IMR-90 (cell line): ENCODE data around the gene COX8A. TPM values are rescaled to one million over a fixed set of nuclear protein-coding genes. Genes with fewer than 3 reads are reported as not detected.

ENCODE experiments used
- ATAC-seq: fragments of 200-7000 bp; cut with Tn5 transposase; 2 replicates; pipeline ENCODE4 v1.9.1; 2020; ENCODE audit warnings: low read depth, mild to moderate bottlenecking, moderate library complexity
- BruUV-seq: library from RNA; stranded (reverse); fragments of 400-500 nt; replicated peaks from 2 replicates; lab custom pipeline; 2021; lab: Mats Ljungman, UMichigan
- CTCF ChIA-PET: fragments of 300-600 bp; formaldehyde crosslinking; extraction: SDS; loops from one replicate; lab custom pipeline; 2021; ENCODE audit warnings: antibody characterized with exemption; lab: Yijun Ruan, JAX
- POLR2A ChIA-PET: fragments of 300-600 bp; sonication (Branson Sonifier 250); formaldehyde crosslinking; loops from one replicate; lab custom pipeline; 2022; ENCODE audit warnings: antibody characterized with exemption; ENCODE audit not compliant: unreplicated experiment; lab: Charles Lee
- DNase-seq: peaks from one replicate; pipeline ENCODE4 v3.0.0; 2013
- H2AFZ ChIP-seq: replicated peaks from 2 replicates; pipeline ENCODE3; 2013; ENCODE audit warnings: low read length, mild to moderate bottlenecking; ENCODE audit not compliant: poor library complexity
- H2AK5ac ChIP-seq: 2 replicates; pipeline ENCODE4 v1.6.1; 2013; ENCODE audit warnings: low read depth, low read length, inconsistent platforms
- H2AK9ac ChIP-seq: replicated peaks from 2 replicates; pipeline ENCODE3; 2013; ENCODE audit warnings: mild to moderate bottlenecking, low read depth, low read length, moderate library complexity; ENCODE audit not compliant: poor library complexity
- H2BK120ac ChIP-seq: 2 replicates; pipeline ENCODE4 v1.6.1; 2013; ENCODE audit warnings: low read depth, low read length, inconsistent platforms
- H2BK15ac ChIP-seq: 3 replicates; pipeline ENCODE4 v1.6.1; 2013; ENCODE audit warnings: low read depth, low read length, inconsistent platforms
- H2BK20ac ChIP-seq: 2 replicates; pipeline ENCODE4 v1.6.1; 2013; ENCODE audit warnings: low read depth, mild to moderate bottlenecking, inconsistent platforms, low read length, moderate library complexity
- H2BK5ac ChIP-seq: 2 replicates; pipeline ENCODE4 v1.6.1; 2013; ENCODE audit warnings: mild to moderate bottlenecking, low read depth, low read length, inconsistent platforms; ENCODE audit not compliant: poor library complexity, severe bottlenecking
- H3K14ac ChIP-seq: replicated peaks from 2 replicates; pipeline ENCODE4 v1.6.1; 2013; ENCODE audit warnings: low read depth, low read length, inconsistent platforms
- H3K18ac ChIP-seq: 2 replicates; pipeline ENCODE4 v1.6.1; 2013; ENCODE audit warnings: low read depth, low read length, control low read depth
- H3K23ac ChIP-seq: 2 replicates; pipeline ENCODE4 v1.6.1; 2013; ENCODE audit warnings: low read depth, low read length, inconsistent platforms
- H3K27ac ChIP-seq: 2 replicates; pipeline ENCODE4 v1.5.1; 2013; ENCODE audit warnings: mild to moderate bottlenecking, control low read depth, low read length; ENCODE audit not compliant: insufficient read depth
- H3K27me3 ChIP-seq: 2 replicates; pipeline ENCODE4 v1.6.1; 2013; ENCODE audit warnings: low read length; ENCODE audit not compliant: control insufficient read depth, insufficient read depth
- H3K36me3 ChIP-seq: 2 replicates; pipeline ENCODE4 v1.6.1; 2013; ENCODE audit warnings: low read length, mixed read lengths; ENCODE audit not compliant: control insufficient read depth, insufficient read depth
- H3K4ac ChIP-seq: 2 replicates; pipeline ENCODE4 v1.6.1; 2013; ENCODE audit warnings: low read depth, low read length, inconsistent platforms
- H3K4me1 ChIP-seq: 2 replicates; pipeline ENCODE4 v1.6.1; 2013; ENCODE audit warnings: low read length, mixed read lengths; ENCODE audit not compliant: control insufficient read depth, insufficient read depth
- H3K4me2 ChIP-seq: 2 replicates; pipeline ENCODE4 v1.6.1; 2013; ENCODE audit warnings: low read depth, mild to moderate bottlenecking, control low read depth, low read length, moderate library complexity
- H3K4me3 ChIP-seq: 2 replicates; pipeline ENCODE4 v1.5.1; 2013; ENCODE audit warnings: low read depth, mild to moderate bottlenecking, control low read depth, low read length, moderate library complexity; ENCODE audit not compliant: insufficient read depth
- H3K56ac ChIP-seq: 2 replicates; pipeline ENCODE4 v1.6.1; 2013; ENCODE audit warnings: low read length, inconsistent platforms; ENCODE audit not compliant: insufficient read depth; ENCODE audit errors: extremely low read depth
- H3K79me1 ChIP-seq, 2 experiments: 2 replicates each; pipeline ENCODE4 v1.6.1; 2013; ENCODE audit warnings: low read length in 2 of 2, inconsistent platforms in 1 of 2, low read depth in 1 of 2
- H3K9ac ChIP-seq: 2 replicates; pipeline ENCODE4 v1.6.1; 2013; ENCODE audit warnings: low read depth, low read length, control low read depth
- H3K9me1 ChIP-seq: 2 replicates; pipeline ENCODE4 v1.6.1; 2013; ENCODE audit warnings: low read length, inconsistent platforms; ENCODE audit not compliant: insufficient read depth
- H3K9me3 ChIP-seq: 2 replicates; pipeline ENCODE4 v1.6.1; 2013; ENCODE audit warnings: low read length; ENCODE audit not compliant: control insufficient read depth, insufficient read depth
- H4K20me1 ChIP-seq: 2 replicates; pipeline ENCODE4 v1.6.1; 2013; ENCODE audit warnings: low read length, inconsistent platforms; ENCODE audit not compliant: insufficient read depth
- H4K5ac ChIP-seq: 2 replicates; pipeline ENCODE4 v1.6.1; 2013; ENCODE audit warnings: mild to moderate bottlenecking, low read depth, low read length, control low read depth
- H4K8ac ChIP-seq, 2 experiments: 2 replicates each; pipeline ENCODE4 v1.6.1; 2013; ENCODE audit warnings: low read depth in 2 of 2, low read length in 2 of 2, control low read depth in 1 of 2, inconsistent platforms in 1 of 2
- H4K91ac ChIP-seq: 2 replicates; pipeline ENCODE4 v1.6.1; 2013; ENCODE audit warnings: low read depth, low read length, inconsistent platforms; ENCODE audit not compliant: insufficient read depth
- BHLHE40 ChIP-seq: fragments of 150-350 bp; IDR thresholded peaks from 2 replicates; pipeline ENCODE4 v1.6.1; 2016; ENCODE audit warnings: mild to moderate bottlenecking, low read depth, low read length
- CTCF ChIP-seq: conservative IDR thresholded peaks from 2 replicates; pipeline ENCODE4 v1.5.1; 2012; ENCODE audit warnings: mild to moderate bottlenecking, low read depth, low read length, improper control_type of control experiment
- ELK1 ChIP-seq: fragments of 150-350 bp; IDR thresholded peaks from 2 replicates; pipeline ENCODE4 v1.6.1; 2016; ENCODE audit warnings: low read depth, mild to moderate bottlenecking, low read length, moderate library complexity, borderline replicate concordance
- FOS ChIP-seq: fragments of 150-350 bp; IDR thresholded peaks from 2 replicates; pipeline ENCODE4 v1.6.1; 2016; ENCODE audit warnings: low read depth, low read length
- MAZ ChIP-seq: IDR thresholded peaks from 2 replicates; pipeline ENCODE4 v1.6.1; 2012; ENCODE audit warnings: low read depth, mild to moderate bottlenecking, low read length, improper control_type of control experiment, moderate library complexity, borderline replicate concordance
- RCOR1 ChIP-seq: IDR thresholded peaks from 2 replicates; pipeline ENCODE4 v1.6.1; 2012; ENCODE audit warnings: mild to moderate bottlenecking, low read length, improper control_type of control experiment; ENCODE audit not compliant: insufficient replicate concordance
- SMC3 ChIP-seq: fragments of 150-350 bp; IDR thresholded peaks from 2 replicates; pipeline ENCODE4 v1.6.1; 2016; ENCODE audit warnings: low read depth, mild to moderate bottlenecking, antibody characterized with exemption, low read length, moderate library complexity
- WGBS, 2 experiments: methylation state at CpG; one replicate each; pipeline versions ENCODE4 v1.1.5 to v1.1.7; 2013; ENCODE audit warnings: missing lambda C conversion rate in 2 of 2; ENCODE audit not compliant: insufficient read length in 1 of 2; ENCODE audit errors: extremely low coverage in 2 of 2; 5-methylcytosine and 5-hydroxymethylcytosine counted together
- dilution Hi-C: fragments of 300-500 bp; cut with HindIII; formaldehyde crosslinking; loops from one replicate; pipeline ENCODE4 v1.14.3; 2018; ENCODE audit warnings: low sequenced_read_pairs; ENCODE audit not compliant: unreplicated experiment
- in situ Hi-C: fragments of 300-500 bp; cut with MboI; formaldehyde crosslinking; loops from 3 replicates; pipeline ENCODE4 v1.14.3; 2019; ENCODE audit warnings: low sequenced_read_pairs, inconsistent platforms, mixed read lengths
- intact Hi-C: fragments of 100-400 bp; cut with micrococcal nuclease; formaldehyde crosslinking; loops from 2 replicates; pipeline ENCODE4 v1.10.0; 2022
- polyA plus RNA-seq, 3 experiments: library from polyadenylated mRNA; depleted of rRNA; stranded (reverse); fragments of >200 nt; gene quantifications; 2 replicates each; pipeline ENCODE4 v1.2.3, GENCODE V29; 2012; ENCODE audit warnings: low replicate concordance in 1 of 3
- total RNA-seq: library from RNA; depleted of rRNA; stranded (reverse); fragments of >200 nt; gene quantifications from 2 replicates; pipeline ENCODE4 v1.2.3, GENCODE V29; 2012

The COX8A gene
- total and polyA plus RNA-seq, 2 of the 4 experiments (the other 2 are of a cell fraction) = 250 to 598 TPM

- Histone ChIP-seq H4K8ac (no peak overlapping the region), H3K27ac (no peak overlapping the region), H2AK5ac (no peak overlapping the region), H3K18ac (no peak overlapping the region), H4K91ac (no peak overlapping the region), H3K36me3 (peaks cover 7% of the 10 kb centered on the region), H4K5ac (no peak overlapping the region), H3K4me3 (no peak overlapping the region), H3K4me1 (peaks cover 6% of the 10 kb centered on the region; the same call in 1 of the 2 replicates), H3K14ac (no peak overlapping the region), H2BK15ac (no peak overlapping the region), H2BK20ac (no peak overlapping the region), H2AFZ (no peak overlapping the region), H3K9ac (no peak overlapping the region), H3K27me3 (no peaks in the 10 kb centered on the region), H2AK9ac (no peak overlapping the region), H2BK5ac (no peak overlapping the region), H3K9me1 (no peaks in the 10 kb centered on the region; the same call in 1 of the 2 replicates), H4K20me1 (peaks cover 6% of the 10 kb centered on the region), H3K23ac (no peak overlapping the region), H3K9me3 (no peaks in the 10 kb centered on the region), H3K4ac (no peak overlapping the region), H3K4me2 (no peak overlapping the region), H3K79me1 (peaks cover 32 to 64% of the 10 kb centered on the region in 2 experiments), H3K56ac (no peak overlapping the region), H2BK120ac (no peak overlapping the region)
- in situ Hi-C loops (loop anchor here (10.0 to 25.0 kb wide), 2 partner anchors 177 to 455 kb away; partner anchors contain the start of genes PLAAT5 and ZFTA), intact Hi-C loops (no loop called here), dilution Hi-C loops (no loop called here)
- BruUV-seq = no TSS peak
- ATAC-seq (no peak), DNase-seq (no peak)
- ChIA-PET POLR2A (no interaction called here), CTCF (no interaction called here)
- no CpG with 5 or more reads among the region's 4 CpGs for WGBS, 2 experiments
- TF ChIP-seq BHLHE40 (no peak), RCOR1 (no peak), FOS (no peak), SMC3 (no peak), MAZ (no peak), ELK1 (no peak), CTCF (no peak)
These were observed 32.5 kb upstream of the COX8A start for GRCh38 chr11:63941901-63942300.
